ENCODE results near the gene VCPKMT. TPM values are rescaled to one million over a fixed set of nuclear protein-coding genes. Genes with fewer than 3 reads are reported as not detected.

The VCPKMT gene
- polyA plus RNA-seq, 1 donor (not counting 4 experiments of a cell fraction or from before 2014, with no cell fraction given): 9.4 TPM

- Histone ChIP-seq H3K27ac (ENCODE audit: control insufficient read depth, insufficient read depth, low read length) (no peak overlapping the region), H3K79me2 (ENCODE audit: control insufficient read depth, insufficient read depth, low read length) (no peaks in the 10 kb centered on the region), H3K4me3 (ENCODE audit: control insufficient read depth in 2 of 3, extremely low read depth in 1 of 3, insufficient read depth in 2 of 3, low read depth in 1 of 3, low read length in 3 of 3) (no peak overlapping the region), H3K9me3 (ENCODE audit: control insufficient read depth, low read depth, low read length) (no peaks in the 10 kb centered on the region), H3K27me3 (ENCODE audit: control insufficient read depth, extremely low read depth, insufficient read depth, low read length) (no peaks in the 10 kb centered on the region), H3K36me3 (ENCODE audit: control insufficient read depth in 2 of 2, extremely low read depth in 1 of 2, insufficient read depth in 2 of 2, low read length in 2 of 2) (peaks cover 0 to 3% of the 10 kb centered on the region in 2 experiments), H2AFZ (ENCODE audit: control insufficient read depth, low read length) (no peak overlapping the region), H3K4me1 (ENCODE audit: control insufficient read depth, extremely low read depth, insufficient read depth, low read length) (peaks cover 4% of the 10 kb centered on the region), H3K9ac (ENCODE audit: control insufficient read depth, extremely low read depth, insufficient read depth, low read length) (no peak overlapping the region), H3K9me1 (ENCODE audit: control insufficient read depth, extremely low read depth, insufficient read depth, low read length) (no peaks in the 10 kb centered on the region), H4K20me1 (ENCODE audit: control insufficient read depth, extremely low read depth, insufficient read depth, low read length) (no peaks in the 10 kb centered on the region), H3K4me2 (ENCODE audit: control insufficient read depth, extremely low read depth, insufficient read depth, low read depth, low read length) (no peak overlapping the region)
- dilution Hi-C loops (cut with MboI; ENCODE audit: extremely low pct_ligation_motif_present, low sequenced_read_pairs): no loop called here
- no peak for TF ChIP-seq CTCF (optimal IDR thresholded peaks at IDR 0.05 in 1 of 3, IDR thresholded peaks at IDR 0.05 in 1 of 3, conservative IDR thresholded peaks at IDR 0.05 in 1 of 3; ENCODE audit: extremely low read depth in 1 of 3, insufficient read depth in 2 of 3, low read length in 3 of 3)
- TF ChIP-seq EZH2 (IDR thresholded peaks at IDR 0.05; ENCODE audit: low read length): no peak
- DNase-seq (ENCODE audit: low read depth, low spot score) (no peak), FAIRE-seq (no peak)
Measured at GRCh38 chr14:50094056-50094755, 22.2 kb downstream of the VCPKMT start.

GRCh38 chr14:50093496-50093895 is 22.9 kb downstream of the VCPKMT start:
- H2AFZ ChIP-seq (ENCODE audit: control insufficient read depth, low read length): no peak overlapping the region
- TF ChIP-seq CTCF (optimal IDR thresholded peaks at IDR 0.05 in 1 of 3, IDR thresholded peaks at IDR 0.05 in 1 of 3, conservative IDR thresholded peaks at IDR 0.05 in 1 of 3; ENCODE audit: extremely low read depth in 1 of 3, insufficient read depth in 2 of 3, low read length in 3 of 3) (no peak), EZH2 (IDR thresholded peaks at IDR 0.05; ENCODE audit: low read length) (no peak)
- DNase-seq (ENCODE audit: low read depth, low spot score) (no peak), FAIRE-seq (no peak)
- H3K27ac ChIP-seq (ENCODE audit: control insufficient read depth, insufficient read depth, low read length): no peak overlapping the region
- no peaks in the 10 kb centered on the region for H3K27me3 ChIP-seq (ENCODE audit: control insufficient read depth, extremely low read depth, insufficient read depth, low read length)
- dilution Hi-C loops (cut with MboI; ENCODE audit: extremely low pct_ligation_motif_present, low sequenced_read_pairs): no loop called here
- peaks cover 0 to 3% of the 10 kb centered on the region in 2 experiments for H3K36me3 ChIP-seq (ENCODE audit: control insufficient read depth in 2 of 2, extremely low read depth in 1 of 2, insufficient read depth in 2 of 2, low read length in 2 of 2)
- H3K9me3 ChIP-seq (ENCODE audit: control insufficient read depth, low read depth, low read length): no peaks in the 10 kb centered on the region
- no peak overlapping the region for H3K9ac ChIP-seq (ENCODE audit: control insufficient read depth, extremely low read depth, insufficient read depth, low read length)
- H3K4me3 ChIP-seq (ENCODE audit: control insufficient read depth in 2 of 3, extremely low read depth in 1 of 3, insufficient read depth in 2 of 3, low read depth in 1 of 3, low read length in 3 of 3): no peak overlapping the region
- H4K20me1 ChIP-seq (ENCODE audit: control insufficient read depth, extremely low read depth, insufficient read depth, low read length): no peaks in the 10 kb centered on the region
- H3K79me2 ChIP-seq (ENCODE audit: control insufficient read depth, insufficient read depth, low read length): no peaks in the 10 kb centered on the region
- no peaks in the 10 kb centered on the region for H3K4me1 ChIP-seq (ENCODE audit: control insufficient read depth, extremely low read depth, insufficient read depth, low read length)
- no peak overlapping the region for H3K4me2 ChIP-seq (ENCODE audit: control insufficient read depth, extremely low read depth, insufficient read depth, low read depth, low read length)
- no peaks in the 10 kb centered on the region for H3K9me1 ChIP-seq (ENCODE audit: control insufficient read depth, extremely low read depth, insufficient read depth, low read length)
